ENCODE results near the gene CXCL12.

DNA sequence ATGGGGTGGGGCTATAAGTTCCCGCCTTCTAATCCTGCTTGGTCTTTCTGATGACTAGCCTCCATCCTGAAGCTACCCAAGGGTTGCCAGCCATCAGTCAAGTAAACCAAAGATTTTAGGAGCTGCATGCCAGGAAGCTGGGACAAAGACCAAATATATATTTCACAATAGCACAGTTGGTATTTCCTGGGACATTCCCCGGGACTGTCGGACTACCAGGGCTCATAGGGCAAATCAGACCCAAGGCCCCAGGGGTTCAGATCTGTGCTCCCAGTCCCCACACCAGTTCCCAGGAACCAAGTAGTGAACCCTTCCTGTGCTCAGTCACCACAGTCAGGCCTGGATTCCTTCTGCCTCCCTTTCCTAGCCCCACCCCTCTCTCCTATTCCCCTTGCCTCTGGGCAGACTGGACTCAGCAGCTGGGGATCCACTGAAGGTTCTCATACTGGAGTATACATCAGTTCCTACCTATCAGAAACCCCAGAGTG is 5.7 kb upstream of the CXCL12 start:
- no peak for TF ChIP-seq TARDBP (IDR thresholded peaks at IDR 0.05)
- TF ChIP-seq SP1 (IDR thresholded peaks at IDR 0.05): no peak
- TF ChIP-seq HDGF (IDR thresholded peaks at IDR 0.05; ENCODE audit: borderline replicate concordance): no peak
- TF ChIP-seq SUZ12 (IDR thresholded peaks at IDR 0.05): no peak
- no peak for TF ChIP-seq CTBP1 (IDR thresholded peaks at IDR 0.05; ENCODE audit: borderline replicate concordance)
- no peak for TF ChIP-seq BHLHE40 (IDR thresholded peaks at IDR 0.05; ENCODE audit: borderline replicate concordance)
- TF ChIP-seq FOXM1 (IDR thresholded peaks at IDR 0.05; ENCODE audit: borderline replicate concordance): no peak
- TF ChIP-seq ELF4 (IDR thresholded peaks at IDR 0.05): no peak
- no peak for TF ChIP-seq L3MBTL2 (conservative IDR thresholded peaks at IDR 0.05)
- TF ChIP-seq FOXK2 (IDR thresholded peaks at IDR 0.05): no peak

Data from HEK293T (cell line).